OCI-LY1 (cell line): ENCODE results near the gene ZNF780A.

Experiments used
- H2AFZ ChIP-seq: fragments of 200-600 bp; sonication (generic), shearing (Covaris generic); 2 replicates; pipeline ENCODE4 v1.6.0; 2014; ENCODE audit warnings: antibody characterized with exemption, mild to moderate bottlenecking, low read length
- H3F3A ChIP-seq: fragments of 200-600 bp; sonication (generic), shearing (Covaris generic); 2 replicates; pipeline ENCODE4 v1.6.0; 2014; ENCODE audit warnings: mild to moderate bottlenecking, antibody characterized with exemption, low read length, moderate library complexity; ENCODE audit not compliant: insufficient read depth
- H3K27ac ChIP-seq: fragments of 200-600 bp; sonication (generic); 2 replicates; pipeline ENCODE4 v1.5.1; 2014; ENCODE audit warnings: low read length, mixed run types, mild to moderate bottlenecking, low read depth; ENCODE audit not compliant: poor library complexity, severe bottlenecking
- H3K27me3 ChIP-seq: fragments of 200-600 bp; sonication (generic); 2 replicates; pipeline ENCODE4 v1.6.0; 2014; ENCODE audit warnings: antibody characterized with exemption, mild to moderate bottlenecking, low read length, moderate library complexity; ENCODE audit not compliant: insufficient read depth
- H3K36me3 ChIP-seq: fragments of 200-600 bp; sonication (generic); 2 replicates; pipeline ENCODE4 v1.6.1; 2014; ENCODE audit warnings: mild to moderate bottlenecking, antibody characterized with exemption, low read length, moderate library complexity, mixed read lengths; ENCODE audit not compliant: insufficient read depth
- H3K4me1 ChIP-seq: fragments of 200-600 bp; sonication (generic); 2 replicates; pipeline ENCODE4 v1.5.1; 2014; ENCODE audit warnings: mild to moderate bottlenecking, low read length, moderate library complexity; ENCODE audit not compliant: insufficient read depth, severe bottlenecking
- H3K4me2 ChIP-seq: fragments of 200-600 bp; sonication (generic), shearing (Covaris generic); 2 replicates; pipeline ENCODE4 v1.6.1; 2014; ENCODE audit warnings: low read length
- H3K4me3 ChIP-seq: fragments of 200-600 bp; sonication (generic); 2 replicates; pipeline ENCODE4 v1.5.1; 2014; ENCODE audit warnings: low read length, low read depth, mild to moderate bottlenecking, mixed read lengths; ENCODE audit not compliant: poor library complexity, severe bottlenecking
- H3K79me2 ChIP-seq: fragments of 200-600 bp; shearing (Covaris generic); 2 replicates; pipeline ENCODE4 v1.6.1; 2016; ENCODE audit warnings: mixed run types, low read length, mixed read lengths; ENCODE audit not compliant: insufficient read depth
- H3K9ac ChIP-seq: fragments of 200-600 bp; sonication (generic), shearing (Covaris generic); 2 replicates; pipeline ENCODE4 v1.6.1; 2014; ENCODE audit warnings: mild to moderate bottlenecking, low read length, mixed read lengths
- H3K9me2 ChIP-seq: fragments of 200-600 bp; sonication (generic), shearing (Covaris generic); 2 replicates; pipeline ENCODE4 v1.6.1; 2014; ENCODE audit warnings: low read depth, mild to moderate bottlenecking, low read length, mixed read lengths
- H3K9me3 ChIP-seq: fragments of 200-600 bp; shearing (Covaris generic); 2 replicates; pipeline ENCODE4 v1.6.1; 2014; ENCODE audit warnings: low read length, mixed read lengths
- H4K20me1 ChIP-seq: fragments of 200-600 bp; sonication (generic), shearing (Covaris generic); 2 replicates; pipeline ENCODE4 v1.6.0; 2016; ENCODE audit warnings: mild to moderate bottlenecking, low read length; ENCODE audit not compliant: insufficient read depth
- CTCF ChIP-seq: fragments of 200-600 bp; sonication (generic), shearing (Covaris generic); IDR thresholded peaks from 2 replicates; pipeline ENCODE4 v1.5.1; 2017; ENCODE audit warnings: mild to moderate bottlenecking, antibody characterized with exemption, low read length, moderate library complexity, mixed read lengths
- EZH2 ChIP-seq: fragments of 200-600 bp; sonication (generic), shearing (Covaris generic); IDR thresholded peaks from 2 replicates; pipeline ENCODE4 v1.8.0; 2017; ENCODE audit warnings: borderline replicate concordance, mixed run types, mild to moderate bottlenecking, antibody characterized with exemption, low read length, moderate library complexity, mixed read lengths

ZNF780A gene

GRCh38 chr19:40093416-40093815, 2.7 kb upstream of the ZNF780A start:
- Histone ChIP-seq H2AFZ (no peak overlapping the region), H3K4me1 (peaks cover 19% of the 10 kb centered on the region), H3F3A (no peaks in the 10 kb centered on the region), H3K79me2 (no peaks in the 10 kb centered on the region), H3K4me2 (no peak overlapping the region), H3K4me3 (no peak overlapping the region), H3K9me2 (no peaks in the 10 kb centered on the region), H3K9me3 (peaks cover 6% of the 10 kb centered on the region; the same call in 1 of the 2 replicates), H3K27ac (no peak overlapping the region), H3K27me3 (no peaks in the 10 kb centered on the region), H3K9ac (no peak overlapping the region), H4K20me1 (no peaks in the 10 kb centered on the region), H3K36me3 (peaks cover 9% of the 10 kb centered on the region)
- TF ChIP-seq EZH2 (no peak), CTCF (no peak)

- no peaks in the 10 kb centered on the region for H3F3A ChIP-seq
Observed at GRCh38 chr19:40091205-40092129, 724 bp upstream of the ZNF780A start.

GRCh38 chr19:40089462-40089861, 1.3 kb downstream of the ZNF780A start:
- H3K9me3 ChIP-seq = peaks cover 14% of the 10 kb centered on the region
- peaks cover 20% of the 10 kb centered on the region for H3K36me3 ChIP-seq

More at GRCh38 chr19:40091205-40092129, 724 bp upstream of the ZNF780A start:
- H3K4me2 ChIP-seq = peak overlapping the region; percentile 81
- peaks cover 12% of the 10 kb centered on the region for H3K36me3 ChIP-seq
- peak overlapping the region; percentile 84 for H3K9ac ChIP-seq
- peaks cover 19% of the 10 kb centered on the region for H3K4me1 ChIP-seq
- no peaks in the 10 kb centered on the region for H4K20me1 ChIP-seq
- no peaks in the 10 kb centered on the region for H3K9me2 ChIP-seq
- no peaks in the 10 kb centered on the region for H3K27me3 ChIP-seq
- peak overlapping the region; percentile 96 for H2AFZ ChIP-seq
- peak overlapping the region; percentile 65 for H3K27ac ChIP-seq
- peaks cover 14% of the 10 kb centered on the region for H3K9me3 ChIP-seq
- peak overlapping the region; percentile 86 for H3K4me3 ChIP-seq
- TF ChIP-seq EZH2 (no peak), CTCF (no peak)
- H3K79me2 ChIP-seq = peaks cover 5% of the 10 kb centered on the region; the same call in 1 of the 2 replicates

More at GRCh38 chr19:40089462-40089861, 1.3 kb downstream of the ZNF780A start:
- TF ChIP-seq CTCF (no peak), EZH2 (no peak)
- Histone ChIP-seq H3K27me3 (no peaks in the 10 kb centered on the region), H3K27ac (no peak overlapping the region), H3F3A (no peaks in the 10 kb centered on the region), H3K4me2 (peak overlapping the region; percentile 81), H3K79me2 (peaks cover 5% of the 10 kb centered on the region; the same call in 1 of the 2 replicates), H2AFZ (peak overlapping the region; percentile 43; the same call in 1 of the 2 replicates), H3K9ac (no peak overlapping the region; the same call in 1 of the 2 replicates), H3K4me3 (peak overlapping the region; percentile 86), H3K9me2 (no peaks in the 10 kb centered on the region), H4K20me1 (no peaks in the 10 kb centered on the region), H3K4me1 (peaks cover 19% of the 10 kb centered on the region)
